Parathyroid adenoma (tissue), 2 donors: ENCODE measurements around the gene ABCC2.

ENCODE experiments used
- H2AFZ ChIP-seq: fragments of 300-600 bp; sonication (generic); one replicate; pipeline ENCODE4 v1.7.0; 2017; ENCODE audit warnings: antibody characterized with exemption, mild to moderate bottlenecking
- H3K27ac ChIP-seq: fragments of 300-600 bp; sonication (generic); one replicate; pipeline ENCODE4 v1.7.0; 2017
- H3K27me3 ChIP-seq: fragments of 300-600 bp; sonication (generic); one replicate; pipeline ENCODE4 v1.7.0; 2017; ENCODE audit warnings: low read length; ENCODE audit not compliant: control insufficient read depth, insufficient read depth
- H3K36me3 ChIP-seq: fragments of 300-600 bp; sonication (generic); one replicate; pipeline ENCODE4 v1.7.0; 2017; ENCODE audit warnings: low read length; ENCODE audit not compliant: control insufficient read depth, insufficient read depth
- H3K4me1 ChIP-seq: fragments of 300-600 bp; sonication (generic); one replicate; pipeline ENCODE4 v1.7.0; 2017; ENCODE audit warnings: control low read depth
- H3K4me2 ChIP-seq: fragments of 300-600 bp; sonication (generic); one replicate; pipeline ENCODE4 v1.7.0; 2017; ENCODE audit warnings: low read length
- H3K4me3 ChIP-seq: fragments of 300-600 bp; sonication (generic); one replicate; pipeline ENCODE4 v1.7.0; 2017; ENCODE audit warnings: low read depth, low read length
- H3K79me2 ChIP-seq: fragments of 300-600 bp; sonication (generic); one replicate; pipeline ENCODE4 v1.7.0; 2017; ENCODE audit warnings: control low read depth
- H3K9ac ChIP-seq: fragments of 300-600 bp; sonication (generic); one replicate; pipeline ENCODE4 v1.7.0; 2017; ENCODE audit warnings: mild to moderate bottlenecking
- H3K9me3 ChIP-seq: fragments of 300-600 bp; sonication (generic); one replicate; pipeline ENCODE4 v1.7.0; 2017; ENCODE audit warnings: low read length; ENCODE audit not compliant: control insufficient read depth
- CTCF ChIP-seq: fragments of 300-600 bp; sonication (generic); IDR thresholded peaks from one replicate; pipeline ENCODE4 v1.7.0; 2017; ENCODE audit warnings: antibody characterized with exemption, mild to moderate bottlenecking
- donor health status: primary hyperparathyroidism.

Gene ABCC2

GRCh38 chr10:99809931-99810615 is 27.6 kb downstream of the ABCC2 start:
- Histone ChIP-seq H3K4me3 (no peak overlapping the region), H3K9ac (no peak overlapping the region), H3K4me2 (no peak overlapping the region), H3K9me3 (no peaks in the 10 kb centered on the region), H3K79me2 (no peaks in the 10 kb centered on the region), H2AFZ (no peak overlapping the region), H3K4me1 (no peaks in the 10 kb centered on the region), H3K36me3 (no peaks in the 10 kb centered on the region), H3K27ac (no peak overlapping the region), H3K27me3 (no peaks in the 10 kb centered on the region)
- TF ChIP-seq CTCF = no peak

- no peak for TF ChIP-seq CTCF
- no peaks in the 10 kb centered on the region for H3K9me3 ChIP-seq
- H3K36me3 ChIP-seq = no peaks in the 10 kb centered on the region
- no peaks in the 10 kb centered on the region for H3K79me2 ChIP-seq
- H3K4me2 ChIP-seq = no peak overlapping the region
- no peaks in the 10 kb centered on the region for H3K4me1 ChIP-seq
- H2AFZ ChIP-seq = no peak overlapping the region
- no peak overlapping the region for H3K27ac ChIP-seq
- no peak overlapping the region for H3K4me3 ChIP-seq
- no peak overlapping the region for H3K9ac ChIP-seq
- no peaks in the 10 kb centered on the region for H3K27me3 ChIP-seq
Measured at GRCh38 chr10:99812177-99812576, 29.7 kb downstream of the ABCC2 start.

- no peak overlapping the region for H3K9ac ChIP-seq
- H3K36me3 ChIP-seq = no peaks in the 10 kb centered on the region
- H3K4me1 ChIP-seq = no peaks in the 10 kb centered on the region
- no peak overlapping the region for H3K4me3 ChIP-seq
- H3K79me2 ChIP-seq = no peaks in the 10 kb centered on the region
- no peak overlapping the region for H2AFZ ChIP-seq
- H3K9me3 ChIP-seq = no peaks in the 10 kb centered on the region
- no peak for TF ChIP-seq CTCF
- no peaks in the 10 kb centered on the region for H3K27me3 ChIP-seq
- no peak overlapping the region for H3K4me2 ChIP-seq
- H3K27ac ChIP-seq = no peak overlapping the region
Measured at GRCh38 chr10:99814143-99814542, 31.7 kb downstream of the ABCC2 start.

GRCh38 chr10:99815621-99816020 is 33.2 kb downstream of the ABCC2 start:
- no peak overlapping the region for H3K27ac ChIP-seq
- no peak for TF ChIP-seq CTCF
- no peaks in the 10 kb centered on the region for H3K79me2 ChIP-seq
- H3K36me3 ChIP-seq = no peaks in the 10 kb centered on the region
- no peak overlapping the region for H3K9ac ChIP-seq
- no peaks in the 10 kb centered on the region for H3K27me3 ChIP-seq
- H3K9me3 ChIP-seq = no peaks in the 10 kb centered on the region
- no peak overlapping the region for H3K4me2 ChIP-seq
- H2AFZ ChIP-seq = no peak overlapping the region
- no peak overlapping the region for H3K4me3 ChIP-seq
- no peaks in the 10 kb centered on the region for H3K4me1 ChIP-seq

GRCh38 chr10:99827936-99828335 is 45.5 kb downstream of the ABCC2 start:
- Histone ChIP-seq H3K36me3 (no peaks in the 10 kb centered on the region), H2AFZ (no peak overlapping the region)

More at GRCh38 chr10:99827936-99828335, 45.5 kb downstream of the ABCC2 start:
- Histone ChIP-seq H3K4me1 (no peaks in the 10 kb centered on the region), H3K4me2 (no peak overlapping the region), H3K9ac (no peak overlapping the region), H3K27ac (no peak overlapping the region), H3K27me3 (no peaks in the 10 kb centered on the region), H3K9me3 (no peaks in the 10 kb centered on the region), H3K4me3 (no peak overlapping the region), H3K79me2 (no peaks in the 10 kb centered on the region)
- TF ChIP-seq CTCF = no peak
